Liver (tissue), 9 donors: ENCODE results near the gene TAP2. TPM values are rescaled to one million over a fixed set of nuclear protein-coding genes. Genes with fewer than 3 reads are reported as not detected.
"Not testable (repeated sequence)": the region's sequence is repeated elsewhere in the genome, so short reads cannot be mapped to it uniquely, and the experiment has no call there.

ENCODE experiments used
- DNase-seq: peaks from one replicate; pipeline ENCODE4 v3.0.0-alpha.2; 2017; ENCODE audit warnings: low spot score
- H3K27ac ChIP-seq, 2 donors: one replicate each; pipeline ENCODE4 v1.7.0; 2013; ENCODE audit warnings: inconsistent platforms in 2 of 2, low read length in 2 of 2, control low read depth in 1 of 2, low read depth in 1 of 2, mild to moderate bottlenecking in 1 of 2
- H3K27me3 ChIP-seq, 4 donors: one replicate each; pipeline versions ENCODE4 v1.6.1 to v1.7.0; 2013; ENCODE audit warnings: low read length in 3 of 4, inconsistent platforms in 1 of 4, mild to moderate bottlenecking in 1 of 4, moderate library complexity in 1 of 4; ENCODE audit not compliant: control insufficient read depth in 4 of 4, insufficient read depth in 4 of 4
- H3K36me3 ChIP-seq, 4 donors: one replicate each; pipeline versions ENCODE4 v1.6.1 to v1.7.0; 2013; ENCODE audit warnings: low read length in 3 of 4, mild to moderate bottlenecking in 3 of 4, low read depth in 1 of 4, moderate library complexity in 1 of 4; ENCODE audit not compliant: control insufficient read depth in 4 of 4, insufficient read depth in 3 of 4
- H3K4me1 ChIP-seq, 4 donors: one replicate each; pipeline versions ENCODE4 v1.6.1 to v1.7.0; 2013; ENCODE audit warnings: low read length in 3 of 4, mild to moderate bottlenecking in 3 of 4, moderate library complexity in 1 of 4; ENCODE audit not compliant: control insufficient read depth in 4 of 4, insufficient read depth in 4 of 4
- H3K4me3 ChIP-seq, 3 donors: one replicate each; pipeline versions ENCODE4 v1.6.1 to v1.7.0; 2013; ENCODE audit warnings: low read length in 3 of 3, control low read depth in 1 of 3, low read depth in 1 of 3, mild to moderate bottlenecking in 1 of 3
- H3K9ac ChIP-seq, 2 donors: one replicate each; pipeline ENCODE4 v1.7.0; 2013; ENCODE audit warnings: low read length in 2 of 2, mild to moderate bottlenecking in 2 of 2, moderate library complexity in 2 of 2, control low read depth in 1 of 2, low read depth in 1 of 2
- H3K9me3 ChIP-seq, 4 donors: one replicate each; pipeline versions ENCODE4 v1.6.1 to v1.7.0; 2013; ENCODE audit warnings: low read length in 3 of 4; ENCODE audit not compliant: control insufficient read depth in 4 of 4
- EGR1 ChIP-seq, 2 donors: IDR thresholded peaks; 2 replicates each; pipeline ENCODE4 v1.6.1; 2016 to 2018; ENCODE audit warnings: antibody characterized with exemption in 2 of 2, low read depth in 2 of 2
- FOXA1 ChIP-seq: IDR thresholded peaks from 2 replicates; pipeline ENCODE4 v1.6.1; 2016; ENCODE audit warnings: antibody characterized with exemption
- FOXA2 ChIP-seq: IDR thresholded peaks from 2 replicates; pipeline ENCODE4 v1.6.1; 2016; ENCODE audit warnings: antibody characterized with exemption
- GABPA ChIP-seq, 2 donors: IDR thresholded peaks in 1 of 2; conservative IDR thresholded peaks in 1 of 2; 2 replicates each; pipeline ENCODE4 v1.6.1; 2016; ENCODE audit warnings: antibody characterized with exemption in 2 of 2, mild to moderate bottlenecking in 1 of 2, moderate library complexity in 1 of 2
- HNF4A ChIP-seq, 2 donors: conservative IDR thresholded peaks; 2 replicates each; pipeline ENCODE4 v1.6.1; 2016; ENCODE audit warnings: antibody characterized with exemption in 2 of 2, mild to moderate bottlenecking in 2 of 2
- JUND ChIP-seq, 2 donors: IDR thresholded peaks; 2 replicates each; pipeline ENCODE4 v1.6.1; 2016; ENCODE audit warnings: antibody characterized with exemption in 2 of 2
- NR2F2 ChIP-seq: IDR thresholded peaks from 2 replicates; pipeline ENCODE4 v1.6.1; 2016; ENCODE audit warnings: antibody characterized with exemption
- RAD21 ChIP-seq, 2 donors: IDR thresholded peaks; 2 replicates each; pipeline ENCODE4 v1.6.1; 2016; ENCODE audit warnings: antibody characterized with exemption in 2 of 2, mild to moderate bottlenecking in 2 of 2
- RXRA ChIP-seq, 2 donors: IDR thresholded peaks; 2 replicates each; pipeline ENCODE4 v1.6.1; 2017 to 2018; ENCODE audit warnings: antibody characterized with exemption in 2 of 2, mild to moderate bottlenecking in 1 of 2
- TAF1 ChIP-seq: conservative IDR thresholded peaks from 2 replicates; pipeline ENCODE4 v1.6.1; 2016; ENCODE audit warnings: antibody characterized with exemption, mild to moderate bottlenecking
- YY1 ChIP-seq: IDR thresholded peaks from 2 replicates; pipeline ENCODE4 v1.6.1; 2016; ENCODE audit warnings: antibody characterized with exemption, mild to moderate bottlenecking
- ZBTB33 ChIP-seq: IDR thresholded peaks from 2 replicates; pipeline ENCODE4 v1.6.1; 2016; ENCODE audit warnings: antibody characterized with exemption
- WGBS: extraction: QIAGEN DNeasy Blood & Tissue Kit; methylation state at CpG from one replicate; pipeline ENCODE4 v1.1.7; 2013; 5-methylcytosine and 5-hydroxymethylcytosine counted together
- polyA plus RNA-seq, 2 donors: library from polyadenylated mRNA; stranded (reverse) in 1 of 2; unstranded in 1 of 2; fragments of 200-250 nt in 1 of 2; fragments of >200 nt in 1 of 2; fragmentation: Nextera tagmentation in 1 of 2; extraction: Ambion mirVana in 1 of 2; gene quantifications; one replicate each; pipeline versions ENCODE4 v1.2.1 to v1.2.3, GENCODE V29; 2013 to 2015
- total RNA-seq, 2 donors: library from RNA; depleted of rRNA; stranded (reverse); fragments of >200 nt; gene quantifications; one replicate each; pipeline ENCODE4 v1.2.3, GENCODE V29; 2014
- TF ChIP-seq, protein P1 (sequence below): fragments of 150-350 bp; IDR thresholded peaks from 2 replicates; pipeline ENCODE4 v1.5.1; 2017; ENCODE audit warnings: improper control_type of control experiment, low read depth, low read length; ENCODE audit not compliant: missing input control
- TF ChIP-seq, protein P2 (sequence below): IDR thresholded peaks from 2 replicates; pipeline ENCODE4 v1.6.1; 2016; ENCODE audit warnings: antibody characterized with exemption
- TF ChIP-seq, protein P3 (sequence below): IDR thresholded peaks from 2 replicates; pipeline ENCODE4 v1.6.1; 2016; ENCODE audit warnings: antibody characterized with exemption
- donor health status: healthy.
- donor health status: healthy.
- donor health status: healthy.
- donor health status: healthy.
- donor health status: healthy.

Gene TAP2
- total and polyA plus RNA-seq, 4 donors: 2.2 to 14.9 (median 6.4) TPM

DNA sequence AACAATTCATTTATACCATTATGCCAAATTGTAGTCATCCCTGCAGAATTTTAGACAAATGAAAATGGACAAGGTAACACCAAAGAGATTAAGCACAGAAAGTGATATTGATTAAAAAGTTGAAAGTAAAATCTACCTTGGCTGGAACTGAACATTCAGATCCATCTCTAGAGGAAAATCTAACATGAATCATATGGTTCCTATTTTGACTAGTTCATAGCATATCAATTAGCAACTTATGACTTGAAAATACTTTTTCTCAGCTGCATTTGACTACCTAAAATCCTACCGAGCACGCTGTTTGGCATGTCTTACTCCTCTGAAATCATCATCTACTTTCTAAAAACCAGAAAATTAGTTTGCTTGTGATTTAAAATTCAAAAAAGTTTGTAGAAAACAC, 38.1 kb upstream of the TAP2 start:
- no peak for DNase-seq
- no peak overlapping the region for H3K9ac ChIP-seq
- peaks cover 0 to 4% (median 0%) of the 10 kb centered on the region in 4 donors for H3K27me3 ChIP-seq
- H3K27ac ChIP-seq: no peak overlapping the region
- H3K4me3 ChIP-seq: no peak overlapping the region
- TF ChIP-seq EGR1 (IDR thresholded peaks at IDR 0.05; ENCODE audit: low read depth in 2 of 2): no peak
- TF ChIP-seq YY1: no peak
- TF ChIP-seq, protein P1, sequence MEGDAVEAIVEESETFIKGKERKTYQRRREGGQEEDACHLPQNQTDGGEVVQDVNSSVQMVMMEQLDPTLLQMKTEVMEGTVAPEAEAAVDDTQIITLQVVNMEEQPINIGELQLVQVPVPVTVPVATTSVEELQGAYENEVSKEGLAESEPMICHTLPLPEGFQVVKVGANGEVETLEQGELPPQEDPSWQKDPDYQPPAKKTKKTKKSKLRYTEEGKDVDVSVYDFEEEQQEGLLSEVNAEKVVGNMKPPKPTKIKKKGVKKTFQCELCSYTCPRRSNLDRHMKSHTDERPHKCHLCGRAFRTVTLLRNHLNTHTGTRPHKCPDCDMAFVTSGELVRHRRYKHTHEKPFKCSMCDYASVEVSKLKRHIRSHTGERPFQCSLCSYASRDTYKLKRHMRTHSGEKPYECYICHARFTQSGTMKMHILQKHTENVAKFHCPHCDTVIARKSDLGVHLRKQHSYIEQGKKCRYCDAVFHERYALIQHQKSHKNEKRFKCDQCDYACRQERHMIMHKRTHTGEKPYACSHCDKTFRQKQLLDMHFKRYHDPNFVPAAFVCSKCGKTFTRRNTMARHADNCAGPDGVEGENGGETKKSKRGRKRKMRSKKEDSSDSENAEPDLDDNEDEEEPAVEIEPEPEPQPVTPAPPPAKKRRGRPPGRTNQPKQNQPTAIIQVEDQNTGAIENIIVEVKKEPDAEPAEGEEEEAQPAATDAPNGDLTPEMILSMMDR: no peak
- no peak for TF ChIP-seq HNF4A (conservative IDR thresholded peaks at IDR 0.05)
- no peak for TF ChIP-seq TAF1
- no peak for TF ChIP-seq RAD21 (IDR thresholded peaks at IDR 0.05)
- peaks cover 0 to 4% (median 0%) of the 10 kb centered on the region in 4 donors for H3K4me1 ChIP-seq
- H3K9me3 ChIP-seq: no peaks in the 10 kb centered on the region
- H3K36me3 ChIP-seq: no peaks in the 10 kb centered on the region
- 96% methylated on average over 2 of the region's 2 CpGs for WGBS

- not testable (repeated sequence) for H3K4me3 ChIP-seq, DNase-seq, H3K36me3 ChIP-seq, H3K9ac ChIP-seq, H3K27me3 ChIP-seq, H3K27ac ChIP-seq, H3K9me3 ChIP-seq, H3K4me1 ChIP-seq
- 57% methylated on average over 1 of the region's 1 CpG for WGBS
These were observed 35.4 kb upstream of the TAP2 start for GRCh38 chr6:32873947-32874346.

DNA sequence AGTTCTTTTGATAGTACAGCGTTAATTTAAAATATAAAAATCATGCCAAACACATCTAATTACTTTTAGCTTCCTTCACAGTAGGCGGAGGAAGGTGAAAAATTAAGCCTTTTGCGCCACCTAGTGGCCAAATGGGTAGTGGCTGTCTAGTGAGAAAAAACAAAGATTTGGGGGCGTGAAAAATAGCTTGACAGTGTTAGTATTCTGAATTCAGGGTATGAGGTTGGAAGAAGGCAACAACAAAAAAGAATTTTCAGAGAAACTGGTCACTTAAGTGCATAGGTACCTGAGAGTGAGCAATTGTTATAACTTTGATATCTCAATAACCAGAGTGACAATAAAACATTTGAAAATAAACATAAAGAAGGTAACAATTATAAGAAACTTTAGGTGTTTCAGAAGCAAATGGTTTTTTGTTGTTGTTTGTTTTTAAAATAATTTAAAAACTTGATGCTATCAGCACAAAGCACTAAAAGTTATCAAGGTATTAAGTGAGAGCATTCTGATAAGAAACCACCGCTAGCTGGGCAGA, 29.8 kb upstream of the TAP2 start:
- Histone ChIP-seq H3K9me3 (no peaks in the 10 kb centered on the region), H3K27ac (no peak overlapping the region), H3K4me3 (no peak overlapping the region), H3K4me1 (no peaks in the 10 kb centered on the region), H3K9ac (peak overlapping the region in 1 of 2 donors; percentile 51), H3K36me3 (no peaks in the 10 kb centered on the region), H3K27me3 (no peaks in the 10 kb centered on the region)
- DNase-seq: peak; percentile 85
- 17% methylated on average over 5 of the region's 5 CpGs for WGBS
- TF ChIP-seq JUND (IDR thresholded peaks at IDR 0.05): no peak
- TF ChIP-seq NR2F2: no peak
- no peak for TF ChIP-seq FOXA2
- no peak for TF ChIP-seq GABPA (IDR thresholded peaks at IDR 0.05 in 1 of 2, conservative IDR thresholded peaks at IDR 0.05 in 1 of 2)
- TF ChIP-seq TAF1: no peak
- TF ChIP-seq RXRA (IDR thresholded peaks at IDR 0.05): no peak
- TF ChIP-seq, protein P2, sequence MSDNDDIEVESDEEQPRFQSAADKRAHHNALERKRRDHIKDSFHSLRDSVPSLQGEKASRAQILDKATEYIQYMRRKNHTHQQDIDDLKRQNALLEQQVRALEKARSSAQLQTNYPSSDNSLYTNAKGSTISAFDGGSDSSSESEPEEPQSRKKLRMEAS: no peak
- TF ChIP-seq FOXA1: no peak
- TF ChIP-seq, protein P3, sequence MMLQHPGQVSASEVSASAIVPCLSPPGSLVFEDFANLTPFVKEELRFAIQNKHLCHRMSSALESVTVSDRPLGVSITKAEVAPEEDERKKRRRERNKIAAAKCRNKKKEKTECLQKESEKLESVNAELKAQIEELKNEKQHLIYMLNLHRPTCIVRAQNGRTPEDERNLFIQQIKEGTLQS: no peak
- peak; percentile 95 to 97 for TF ChIP-seq RAD21 (IDR thresholded peaks at IDR 0.05)
- no peak for TF ChIP-seq EGR1 (IDR thresholded peaks at IDR 0.05; ENCODE audit: low read depth in 2 of 2)
- TF ChIP-seq ZBTB33: no peak
- TF ChIP-seq, protein P1: peak; percentile 93
